ENCODE data around the gene PPP1R14D.

- no peak for TF ChIP-seq ZNF76 (tag by site-specific recombination; IDR thresholded peaks at IDR 0.05; ENCODE audit: borderline replicate concordance, low read depth)
- TF ChIP-seq KLF1 (tag by site-specific recombination; IDR thresholded peaks at IDR 0.05), result no peak
- no peak for TF ChIP-seq YY1 (tag by site-specific recombination; IDR thresholded peaks at IDR 0.05)
- TF ChIP-seq ZNF121 (tag by site-specific recombination; IDR thresholded peaks at IDR 0.05), result no peak
- TF ChIP-seq ZNF184 (tag by site-specific recombination; IDR thresholded peaks at IDR 0.05), result no peak
- TF ChIP-seq, protein P1, sequence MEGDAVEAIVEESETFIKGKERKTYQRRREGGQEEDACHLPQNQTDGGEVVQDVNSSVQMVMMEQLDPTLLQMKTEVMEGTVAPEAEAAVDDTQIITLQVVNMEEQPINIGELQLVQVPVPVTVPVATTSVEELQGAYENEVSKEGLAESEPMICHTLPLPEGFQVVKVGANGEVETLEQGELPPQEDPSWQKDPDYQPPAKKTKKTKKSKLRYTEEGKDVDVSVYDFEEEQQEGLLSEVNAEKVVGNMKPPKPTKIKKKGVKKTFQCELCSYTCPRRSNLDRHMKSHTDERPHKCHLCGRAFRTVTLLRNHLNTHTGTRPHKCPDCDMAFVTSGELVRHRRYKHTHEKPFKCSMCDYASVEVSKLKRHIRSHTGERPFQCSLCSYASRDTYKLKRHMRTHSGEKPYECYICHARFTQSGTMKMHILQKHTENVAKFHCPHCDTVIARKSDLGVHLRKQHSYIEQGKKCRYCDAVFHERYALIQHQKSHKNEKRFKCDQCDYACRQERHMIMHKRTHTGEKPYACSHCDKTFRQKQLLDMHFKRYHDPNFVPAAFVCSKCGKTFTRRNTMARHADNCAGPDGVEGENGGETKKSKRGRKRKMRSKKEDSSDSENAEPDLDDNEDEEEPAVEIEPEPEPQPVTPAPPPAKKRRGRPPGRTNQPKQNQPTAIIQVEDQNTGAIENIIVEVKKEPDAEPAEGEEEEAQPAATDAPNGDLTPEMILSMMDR (tag by site-specific recombination; IDR thresholded peaks at IDR 0.05), result no peak
- TF ChIP-seq, protein P2, sequence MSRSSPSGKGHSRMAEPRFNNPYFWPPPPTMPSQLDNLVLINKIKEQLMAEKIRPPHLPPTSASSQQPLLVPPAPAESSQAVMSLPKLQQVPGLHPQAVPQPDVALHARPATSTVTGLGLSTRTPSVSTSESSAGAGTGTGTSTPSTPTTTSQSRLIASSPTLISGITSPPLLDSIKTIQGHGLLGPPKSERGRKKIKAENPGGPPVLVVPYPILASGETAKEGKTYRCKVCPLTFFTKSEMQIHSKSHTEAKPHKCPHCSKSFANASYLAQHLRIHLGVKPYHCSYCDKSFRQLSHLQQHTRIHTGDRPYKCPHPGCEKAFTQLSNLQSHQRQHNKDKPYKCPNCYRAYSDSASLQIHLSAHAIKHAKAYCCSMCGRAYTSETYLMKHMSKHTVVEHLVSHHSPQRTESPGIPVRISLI (tag by site-specific recombination; IDR thresholded peaks at IDR 0.05), result no peak
- no peak for TF ChIP-seq ZNF302 (tag by site-specific recombination; IDR thresholded peaks at IDR 0.05; ENCODE audit: low read depth)
Observed at GRCh38 chr15:40803688-40804087, 24.8 kb downstream of the PPP1R14D start.

Data from HEK293 (cell line).